Astrocyte (in vitro differentiated cells and primary cell): ENCODE results near the gene CIART.

Source experiments
- CTCF ChIP-seq: IDR thresholded peaks from 2 replicates; pipeline ENCODE4 v1.5.1; 2011; ENCODE audit warnings: low read depth, mild to moderate bottlenecking, inconsistent platforms, low read length, moderate library complexity; ENCODE audit not compliant: insufficient read depth
- EZH2 ChIP-seq: IDR thresholded peaks from 2 replicates; pipeline ENCODE4 v1.6.1; 2012; ENCODE audit warnings: mild to moderate bottlenecking, low read length, inconsistent platforms; ENCODE audit not compliant: insufficient read depth

- TF ChIP-seq CTCF = no peak
- TF ChIP-seq EZH2 = no peak
These were observed 20.5 kb downstream of the CIART start for GRCh38 chr1:150302902-150303301.
